GM12878 (cell line): Measurements from ENCODE around the gene IKZF1.

ENCODE experiments used
- ATF7 ChIP-seq: fragments of 450-650 bp; IDR thresholded peaks from 2 replicates; pipeline ENCODE4 v1.6.1; 2016; ENCODE audit warnings: low read depth, mild to moderate bottlenecking
- CHD2 ChIP-seq: IDR thresholded peaks from 2 replicates; pipeline ENCODE4 v1.6.1; 2011; ENCODE audit warnings: low read depth, low read length, improper control_type of control experiment, borderline replicate concordance
- EZH2 ChIP-seq: IDR thresholded peaks from 2 replicates; pipeline ENCODE4 v1.6.1; 2012; ENCODE audit warnings: low read depth, mild to moderate bottlenecking, control low read depth, inconsistent platforms, low read length, borderline replicate concordance; ENCODE audit not compliant: control insufficient read depth
- POLR2A ChIP-seq: IDR thresholded peaks from 2 replicates; pipeline ENCODE4 v1.6.1; 2011; ENCODE audit warnings: low read depth, mild to moderate bottlenecking, low read length
- POLR2AphosphoS5 ChIP-seq: IDR thresholded peaks from 2 replicates; pipeline ENCODE4 v1.6.1; 2011; ENCODE audit warnings: mild to moderate bottlenecking, low read length, inconsistent platforms
- SUZ12 ChIP-seq: fragments of 200-600 bp; sonication (generic); IDR thresholded peaks from one replicate; pipeline ENCODE4 v1.6.1; 2018; ENCODE audit warnings: antibody characterized with exemption, mild to moderate bottlenecking; ENCODE audit not compliant: unreplicated experiment
- ZNF274 ChIP-seq: IDR thresholded peaks from one replicate; pipeline ENCODE4 v1.8.0; 2011; ENCODE audit not compliant: insufficient read length, insufficient read depth
- TF ChIP-seq, protein P1 (sequence below), 3 experiments: IDR thresholded peaks in 2 of 3; conservative IDR thresholded peaks in 1 of 3; 2 replicates each; pipeline ENCODE4 v1.5.1; 2011; ENCODE audit warnings: low read depth in 3 of 3, low read length in 3 of 3, mild to moderate bottlenecking in 3 of 3, control low read depth in 2 of 3, moderate library complexity in 2 of 3, inconsistent platforms in 1 of 3, mixed read lengths in 1 of 3; ENCODE audit not compliant: control insufficient read depth in 2 of 3, insufficient read depth in 1 of 3; ENCODE audit errors: extremely low read depth in 1 of 3

DNA sequence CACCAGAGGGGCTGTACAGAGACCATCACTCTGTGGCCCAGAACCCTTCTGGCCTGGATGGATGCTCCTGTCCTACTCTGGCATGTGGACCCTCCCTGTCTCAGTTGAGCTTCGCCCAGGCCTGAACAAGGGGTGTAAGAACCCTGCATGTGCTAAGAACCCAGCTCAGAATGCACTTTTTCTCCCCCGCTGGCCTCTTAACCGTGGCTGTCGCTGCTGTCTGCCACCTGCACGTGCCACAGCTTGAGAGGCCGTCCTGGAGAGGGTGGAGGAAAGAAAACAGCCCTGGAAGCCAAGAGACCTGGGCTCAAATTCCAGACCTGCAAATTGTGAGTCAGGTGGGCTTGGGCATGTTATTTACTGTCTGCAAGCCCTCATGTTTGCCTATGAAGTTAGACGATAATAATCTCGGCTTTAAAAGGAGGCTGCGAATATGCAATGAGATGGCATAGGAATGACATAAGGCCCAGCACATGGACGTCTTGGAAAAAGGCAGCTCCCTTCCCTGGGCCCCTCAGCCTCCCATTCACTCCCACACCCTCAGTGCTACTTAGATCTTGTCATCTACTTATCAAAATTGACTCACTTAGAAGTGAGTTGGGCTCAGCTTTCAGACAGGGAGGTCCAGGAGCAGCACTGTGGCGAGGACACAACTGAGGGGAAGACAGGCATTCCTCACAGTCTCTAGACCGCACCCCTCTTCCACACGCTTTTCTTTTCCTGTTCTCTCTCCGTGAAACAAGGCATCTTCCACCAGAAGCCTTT lies 114.2 kb downstream of the IKZF1 start:
- TF ChIP-seq ZNF274 (no peak), ATF7 (no peak), POLR2AphosphoS5 (no peak), EZH2 (no peak), CHD2 (no peak), SUZ12 (no peak), POLR2A (no peak)
- TF ChIP-seq, protein P1, sequence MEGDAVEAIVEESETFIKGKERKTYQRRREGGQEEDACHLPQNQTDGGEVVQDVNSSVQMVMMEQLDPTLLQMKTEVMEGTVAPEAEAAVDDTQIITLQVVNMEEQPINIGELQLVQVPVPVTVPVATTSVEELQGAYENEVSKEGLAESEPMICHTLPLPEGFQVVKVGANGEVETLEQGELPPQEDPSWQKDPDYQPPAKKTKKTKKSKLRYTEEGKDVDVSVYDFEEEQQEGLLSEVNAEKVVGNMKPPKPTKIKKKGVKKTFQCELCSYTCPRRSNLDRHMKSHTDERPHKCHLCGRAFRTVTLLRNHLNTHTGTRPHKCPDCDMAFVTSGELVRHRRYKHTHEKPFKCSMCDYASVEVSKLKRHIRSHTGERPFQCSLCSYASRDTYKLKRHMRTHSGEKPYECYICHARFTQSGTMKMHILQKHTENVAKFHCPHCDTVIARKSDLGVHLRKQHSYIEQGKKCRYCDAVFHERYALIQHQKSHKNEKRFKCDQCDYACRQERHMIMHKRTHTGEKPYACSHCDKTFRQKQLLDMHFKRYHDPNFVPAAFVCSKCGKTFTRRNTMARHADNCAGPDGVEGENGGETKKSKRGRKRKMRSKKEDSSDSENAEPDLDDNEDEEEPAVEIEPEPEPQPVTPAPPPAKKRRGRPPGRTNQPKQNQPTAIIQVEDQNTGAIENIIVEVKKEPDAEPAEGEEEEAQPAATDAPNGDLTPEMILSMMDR (IDR thresholded peaks at IDR 0.05 in 2 of 3, conservative IDR thresholded peaks at IDR 0.05 in 1 of 3; ENCODE audit: control insufficient read depth in 2 of 3, extremely low read depth in 1 of 3, insufficient read depth in 1 of 3, low read depth in 3 of 3, low read length in 3 of 3) = no peak
